OCI-LY7 (cell line): ENCODE data around the gene RPL7L1. TPM values are rescaled to one million over a fixed set of nuclear protein-coding genes. Genes with fewer than 3 reads are reported as not detected.

Source experiments
- BruUV-seq: library from RNA; stranded (reverse); fragments of 400-500 nt; replicated peaks from 2 replicates; lab custom pipeline; 2021; lab: Mats Ljungman, UMichigan
- CTCF ChIA-PET: fragments of 300-600 bp; sonication (Branson Sonifier 250); formaldehyde crosslinking; loops from one replicate; lab custom pipeline; 2022; ENCODE audit warnings: antibody characterized with exemption; ENCODE audit not compliant: unreplicated experiment; lab: Charles Lee
- POLR2A ChIA-PET: fragments of 300-600 bp; sonication (Branson Sonifier 250); formaldehyde crosslinking; loops from one replicate; lab custom pipeline; 2022; ENCODE audit warnings: antibody characterized with exemption; lab: Charles Lee
- DNase-seq: peaks from one replicate; pipeline ENCODE4 v3.0.0-alpha.2; 2015; ENCODE audit warnings: low spot score
- H2AFZ ChIP-seq: fragments of 200-600 bp; sonication (generic), shearing (Covaris generic); 2 replicates; pipeline ENCODE4 v1.6.1; 2014; ENCODE audit warnings: mild to moderate bottlenecking, antibody characterized with exemption, low read length, moderate library complexity
- H3K27ac ChIP-seq: fragments of 200-600 bp; sonication (generic); 2 replicates; pipeline ENCODE4 v1.5.1; 2014; ENCODE audit warnings: mixed run types, low read depth, mild to moderate bottlenecking, moderate library complexity, low read length, inconsistent platforms; ENCODE audit not compliant: poor library complexity, severe bottlenecking
- H3K36me3 ChIP-seq: fragments of 200-600 bp; sonication (generic); 2 replicates; pipeline ENCODE4 v1.6.1; 2014; ENCODE audit warnings: mild to moderate bottlenecking, antibody characterized with exemption, low read length, moderate library complexity, mixed read lengths; ENCODE audit not compliant: insufficient read depth
- H3K4me1 ChIP-seq: fragments of 200-600 bp; sonication (generic); 2 replicates; pipeline ENCODE4 v1.5.1; 2014; ENCODE audit warnings: mild to moderate bottlenecking, low read length; ENCODE audit not compliant: insufficient read depth, poor library complexity, severe bottlenecking
- H3K4me2 ChIP-seq: fragments of 200-600 bp; sonication (generic); 2 replicates; pipeline ENCODE4 v1.6.1; 2014; ENCODE audit warnings: mild to moderate bottlenecking, low read length
- H3K4me3 ChIP-seq: fragments of 200-600 bp; sonication (generic); 2 replicates; pipeline ENCODE4 v1.5.1; 2014; ENCODE audit warnings: mild to moderate bottlenecking, low read depth, low read length; ENCODE audit not compliant: poor library complexity, severe bottlenecking
- H3K79me2 ChIP-seq: fragments of 200-600 bp; sonication (generic); 2 replicates; pipeline ENCODE4 v1.6.1; 2016; ENCODE audit warnings: low read depth, mild to moderate bottlenecking, low read length, moderate library complexity, mixed read lengths; ENCODE audit not compliant: insufficient read depth
- H3K9me2 ChIP-seq: fragments of 200-600 bp; sonication (generic); 2 replicates; pipeline ENCODE4 v1.6.1; 2016; ENCODE audit warnings: mild to moderate bottlenecking, low read length, mixed read lengths; ENCODE audit not compliant: insufficient read depth
- H3K9me3 ChIP-seq: fragments of 200-600 bp; sonication (generic); 2 replicates; pipeline ENCODE4 v1.6.1; 2014; ENCODE audit warnings: mild to moderate bottlenecking, mixed run types, low read length, mixed read lengths
- H4K20me1 ChIP-seq: fragments of 200-600 bp; sonication (generic); 2 replicates; pipeline ENCODE4 v1.6.1; 2014; ENCODE audit warnings: mild to moderate bottlenecking, antibody characterized with exemption, low read length, moderate library complexity, mixed read lengths; ENCODE audit not compliant: insufficient read depth
- CTCF ChIP-seq: fragments of 200-600 bp; sonication (generic); conservative IDR thresholded peaks from 2 replicates; pipeline ENCODE4 v1.5.1; 2014; ENCODE audit warnings: mild to moderate bottlenecking, antibody characterized with exemption, low read length, moderate library complexity, mixed read lengths
- EZH2phosphoT487 ChIP-seq: fragments of 200-600 bp; sonication (generic); IDR thresholded peaks from 2 replicates; pipeline ENCODE4 v1.6.1; 2018; ENCODE audit warnings: low read depth, borderline replicate concordance, mild to moderate bottlenecking, mixed run types, antibody characterized with exemption, low read length, moderate library complexity, mixed read lengths
- intact Hi-C: fragments of 100-400 bp; cut with micrococcal nuclease; formaldehyde crosslinking; loops from one replicate; pipeline ENCODE4 v1.10.0; 2022; ENCODE audit not compliant: unreplicated experiment
- total RNA-seq, 2 experiments: library from RNA; depleted of rRNA in 1 of 2; stranded (reverse); fragments of >200 nt in 1 of 2; shearing (Covaris generic) in 1 of 2; gene quantifications; 2 replicates each; pipeline ENCODE4 v1.2.3, GENCODE V29; 2014 to 2022

The RPL7L1 gene
- total RNA-seq, 2 experiments from 2014 or later, result 101 to 123 TPM

GRCh38 chr6:42923666-42924065 is 44.2 kb downstream of the RPL7L1 start:
- ChIA-PET POLR2A (interaction anchor here (0.8 kb wide), 1 partner anchor 222 kb away, joined by 3 read pairs; no protein-coding TSS in a partner anchor), CTCF (no interaction called here)
- H2AFZ ChIP-seq, result no peak overlapping the region
- no peak overlapping the region for H3K4me3 ChIP-seq
- H3K9me2 ChIP-seq, result no peaks in the 10 kb centered on the region
- H3K9me3 ChIP-seq, result no peaks in the 10 kb centered on the region
- intact Hi-C loops, result no loop called here
- TF ChIP-seq CTCF, result no peak
- TF ChIP-seq EZH2phosphoT487, result no peak
- peak overlapping the region; percentile 26 for H3K4me2 ChIP-seq
- no peaks in the 10 kb centered on the region for H3K79me2 ChIP-seq
- no peaks in the 10 kb centered on the region for H4K20me1 ChIP-seq
- H3K4me1 ChIP-seq, result peaks cover 21% of the 10 kb centered on the region
- no peaks in the 10 kb centered on the region for H3K36me3 ChIP-seq
- no TSS peak for BruUV-seq
- H3K27ac ChIP-seq, result no peak overlapping the region
- no peak for DNase-seq

GRCh38 chr6:42925248-42925857 is 45.9 kb downstream of the RPL7L1 start:
- BruUV-seq, result no TSS peak
- Histone ChIP-seq H3K4me1 (peaks cover 21% of the 10 kb centered on the region), H2AFZ (no peak overlapping the region), H3K9me2 (no peaks in the 10 kb centered on the region), H3K4me3 (no peak overlapping the region), H4K20me1 (peaks cover 2% of the 10 kb centered on the region; the same call in 1 of the 2 replicates), H3K27ac (no peak overlapping the region), H3K36me3 (peaks cover 1% of the 10 kb centered on the region; the same call in 1 of the 2 replicates), H3K79me2 (peaks cover 2% of the 10 kb centered on the region; the same call in 1 of the 2 replicates), H3K9me3 (no peaks in the 10 kb centered on the region), H3K4me2 (no peak overlapping the region)
- TF ChIP-seq EZH2phosphoT487 (no peak), CTCF (no peak)
- intact Hi-C loops, result no loop called here
- ChIA-PET CTCF (interaction anchor here (0.6 kb wide), 1 partner anchor 158 kb away, joined by 3 read pairs; no protein-coding TSS in a partner anchor), POLR2A (no interaction called here)
- DNase-seq, result no peak
